ENCODE measurements around the gene PTN. TPM values are rescaled to one million over a fixed set of nuclear protein-coding genes. Genes with fewer than 3 reads are reported as not detected.
A peak's percentile ranks its signal among the peaks of the same experiment; 100 is the strongest.

Gene PTN
- polyA plus RNA-seq, 3 donors = not detected

GRCh38 chr7:137313201-137313600, 30.3 kb downstream of the PTN start:
- Histone ChIP-seq H3K4me3 (replicated peaks in 1 of 3; ENCODE audit: low read depth in 2 of 3, low read length in 3 of 3) (no peak overlapping the region), H3K9ac (ENCODE audit: insufficient read depth, low read length, poor library complexity, severe bottlenecking) (no peak overlapping the region), H2AFZ (ENCODE audit: insufficient read depth, low read depth, low read length, poor library complexity, severe bottlenecking) (no peak overlapping the region), H3K36me3 (replicated peaks in 1 of 2; ENCODE audit: control insufficient read depth in 1 of 2, insufficient read depth in 2 of 2, low read length in 2 of 2) (no peaks in the 10 kb centered on the region), H4K20me1 (ENCODE audit: insufficient read depth, low read length) (no peaks in the 10 kb centered on the region), H3K4me1 (ENCODE audit: control insufficient read depth in 1 of 2, insufficient read depth in 2 of 2, low read length in 2 of 2) (no peaks in the 10 kb centered on the region), H3K27ac (ENCODE audit: low read depth in 1 of 2, low read length in 2 of 2) (no peak overlapping the region), H3K4me2 (replicated peaks; ENCODE audit: extremely low read depth, low read length, poor library complexity, severe bottlenecking) (no peak overlapping the region), H3K79me2 (ENCODE audit: insufficient read depth, low read length) (no peaks in the 10 kb centered on the region), H3K9me3 (replicated peaks in 1 of 2; ENCODE audit: control insufficient read depth in 1 of 2, insufficient read depth in 1 of 2, low read length in 2 of 2) (peaks cover 9% of the 10 kb centered on the region in 2 donors), H3K27me3 (ENCODE audit: control insufficient read depth in 2 of 2, insufficient read depth in 2 of 2, low read length in 2 of 2) (no peaks in the 10 kb centered on the region)
- peaks cover 0 to 12% (median 6%) of the 10 kb centered on the region in 7 donors for H3K9me3 Mint-ChIP-seq
- H3K4me1 Mint-ChIP-seq = no peaks in the 10 kb centered on the region
- peak overlapping the region in 1 of 7 donors; percentile 10 for H3K27ac Mint-ChIP-seq
- intact Hi-C loops (cut with micrococcal nuclease) = no loop called here
- no peak for TF ChIP-seq CTCF (IDR thresholded peaks at IDR 0.05)
- H3K27me3 Mint-ChIP-seq (ENCODE audit: low read depth in 3 of 3) = peaks cover 0 to 2% (median 0%) of the 10 kb centered on the region in 3 donors
- H3K36me3 Mint-ChIP-seq = no peaks in the 10 kb centered on the region
- WGBS (ENCODE audit: insufficient coverage) = 100% methylated on average over 1 of the region's 4 CpGs
- DNase-seq = no peak
- no peak overlapping the region for H3K4me3 Mint-ChIP-seq

- H3K9me3 ChIP-seq (replicated peaks in 1 of 2; ENCODE audit: control insufficient read depth in 1 of 2, insufficient read depth in 1 of 2, low read length in 2 of 2) = peaks cover 0 to 4% of the 10 kb centered on the region in 2 donors
- H3K4me2 ChIP-seq (replicated peaks; ENCODE audit: extremely low read depth, low read length, poor library complexity, severe bottlenecking) = no peak overlapping the region
- H3K27me3 ChIP-seq (ENCODE audit: control insufficient read depth in 2 of 2, insufficient read depth in 2 of 2, low read length in 2 of 2) = no peaks in the 10 kb centered on the region
- no peak for DNase-seq
- H3K4me3 ChIP-seq (replicated peaks in 1 of 3; ENCODE audit: low read depth in 2 of 3, low read length in 3 of 3) = no peak overlapping the region
- TF ChIP-seq CTCF (IDR thresholded peaks at IDR 0.05) = no peak
- no peak overlapping the region for H3K27ac ChIP-seq (ENCODE audit: low read depth in 1 of 2, low read length in 2 of 2)
- no CpG with 5 or more reads among the region's 4 CpGs for whole genome bisulfite sequencing (ENCODE audit: insufficient coverage)
- H4K20me1 ChIP-seq (ENCODE audit: insufficient read depth, low read length) = no peaks in the 10 kb centered on the region
- Mint-ChIP-seq H3K27me3 (ENCODE audit: low read depth in 3 of 3) (peaks cover 0 to 2% (median 0%) of the 10 kb centered on the region in 3 donors), H3K9me3 (peaks cover 0 to 4% (median 0%) of the 10 kb centered on the region in 7 donors), H3K27ac (no peak overlapping the region), H3K4me3 (no peak overlapping the region), H3K36me3 (no peaks in the 10 kb centered on the region), H3K4me1 (no peaks in the 10 kb centered on the region)
- H3K4me1 ChIP-seq (ENCODE audit: control insufficient read depth in 1 of 2, insufficient read depth in 2 of 2, low read length in 2 of 2) = no peaks in the 10 kb centered on the region
- H3K36me3 ChIP-seq (replicated peaks in 1 of 2; ENCODE audit: control insufficient read depth in 1 of 2, insufficient read depth in 2 of 2, low read length in 2 of 2) = no peaks in the 10 kb centered on the region
- intact Hi-C loops (cut with micrococcal nuclease) = no loop called here
- H2AFZ ChIP-seq (ENCODE audit: insufficient read depth, low read depth, low read length, poor library complexity, severe bottlenecking) = no peak overlapping the region
- H3K79me2 ChIP-seq (ENCODE audit: insufficient read depth, low read length) = no peaks in the 10 kb centered on the region
- no peak overlapping the region for H3K9ac ChIP-seq (ENCODE audit: insufficient read depth, low read length, poor library complexity, severe bottlenecking)
Observed at GRCh38 chr7:137306748-137307147, 36.8 kb downstream of the PTN start.

All from CD14-positive monocyte (primary cell).